ENCODE results near the gene RPRD1B.

The RPRD1B gene

DNA sequence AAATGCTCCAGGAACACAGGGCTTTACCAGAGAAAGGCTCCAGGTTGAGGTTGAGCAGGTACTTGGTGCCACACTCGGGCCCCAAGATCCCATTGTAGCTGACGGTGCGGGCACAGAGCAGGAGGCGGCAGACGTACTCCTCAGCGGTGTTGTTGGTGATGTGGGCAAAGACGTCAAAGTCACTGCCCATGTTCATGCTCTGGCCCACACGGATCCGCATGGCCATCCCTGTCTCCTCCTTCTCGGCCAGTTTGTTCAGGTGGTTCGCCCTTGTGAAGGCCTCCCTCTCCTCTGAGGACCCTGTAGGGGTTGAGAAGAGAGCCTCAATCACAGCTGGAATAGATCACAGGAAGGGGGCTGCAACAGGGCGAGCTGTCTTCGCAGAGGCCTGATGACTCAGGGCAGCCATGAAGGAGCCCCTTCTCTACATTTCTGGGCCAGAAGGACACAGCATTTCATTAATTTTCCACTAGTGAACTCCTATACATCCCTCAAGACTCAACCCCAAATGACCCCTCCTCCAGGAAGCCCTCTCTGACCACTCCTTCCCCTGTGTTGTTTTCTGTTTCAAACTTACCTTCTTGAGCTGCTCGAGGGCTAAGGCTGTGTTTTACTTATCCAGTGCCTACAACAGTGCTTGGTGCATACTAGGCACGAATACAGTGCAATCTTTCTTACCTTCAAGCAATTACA is 104.7 kb downstream of the RPRD1B start:
- DNase-seq = no peak

DNA sequence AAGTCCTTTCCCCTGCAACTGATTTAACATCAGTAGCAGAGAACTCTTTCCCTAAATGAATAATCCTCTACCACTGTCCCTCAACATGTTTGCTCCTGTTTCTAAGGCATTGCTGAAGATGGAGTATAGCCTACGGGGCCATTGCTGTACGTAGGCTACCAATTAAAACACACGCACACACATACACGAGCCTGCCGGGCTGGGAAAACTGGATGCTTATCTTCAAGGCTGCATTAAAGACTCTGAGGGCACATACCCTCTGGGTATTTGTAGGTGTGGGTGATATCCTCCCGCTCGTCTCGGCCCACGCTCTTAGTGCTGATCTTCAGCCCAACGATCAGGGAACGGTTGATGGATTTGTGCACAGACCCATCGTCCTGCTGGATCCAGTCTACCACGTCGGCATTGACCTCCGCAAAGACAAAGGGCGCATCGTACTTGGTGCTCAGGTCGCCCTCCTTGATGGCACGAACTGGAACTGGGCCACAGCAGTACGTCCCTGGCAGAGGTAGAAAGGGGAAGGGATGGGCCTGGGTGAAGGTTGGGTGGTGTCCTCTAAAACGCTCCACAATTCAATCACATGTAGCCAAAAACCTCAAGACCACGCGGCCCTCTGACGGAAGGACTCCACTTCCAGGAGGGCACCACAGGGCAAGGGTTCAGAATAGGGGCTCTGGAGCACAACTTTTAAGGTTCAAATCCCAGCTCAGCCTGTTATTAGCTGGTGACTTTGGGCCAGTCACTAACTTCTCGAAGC is 105.8 kb downstream of the RPRD1B start:
- no peak for DNase-seq

- peak; percentile 22 for DNase-seq
Observed at GRCh38 chr20:38139977-38140753, 106.6 kb downstream of the RPRD1B start.

DNA sequence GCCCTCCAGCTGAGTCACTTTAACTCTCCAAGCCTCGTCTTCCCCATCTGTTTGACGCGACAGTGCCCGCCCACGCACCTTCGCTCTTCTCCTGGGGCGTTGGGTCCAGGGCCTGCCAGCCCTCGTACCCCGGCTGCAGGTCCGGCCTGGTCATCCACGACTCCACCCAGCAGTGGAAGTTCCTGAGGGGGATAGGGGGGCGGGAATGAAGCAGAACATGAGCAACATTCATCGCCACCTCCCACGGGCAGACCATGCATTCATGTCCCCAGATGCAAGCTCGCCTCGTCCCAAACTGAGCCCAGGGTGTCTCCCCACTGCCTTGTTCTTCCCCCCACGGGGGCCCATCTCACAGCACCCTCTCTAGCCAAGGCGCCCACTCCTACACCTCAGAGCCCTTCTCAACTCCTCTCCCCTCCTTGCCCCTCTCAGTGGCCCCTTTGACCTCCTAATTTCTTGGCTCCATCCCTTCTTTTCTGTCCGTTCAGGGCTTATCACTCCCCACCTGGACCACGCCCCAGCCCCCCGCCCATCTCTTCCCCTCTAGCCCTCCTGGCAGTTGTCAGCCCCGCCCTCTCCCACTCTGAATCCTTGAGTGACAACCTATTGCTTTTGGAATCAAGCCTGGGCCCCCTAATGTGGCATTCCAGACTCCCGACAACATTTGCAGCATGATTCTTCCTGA is 107.8 kb downstream of the RPRD1B start:
- DNase-seq = no peak

Data from NCI-H510A (cell line).